Umbilical cord (tissue), 2 donors: Measurements from ENCODE around the gene ETFDH. TPM values are rescaled to one million over a fixed set of nuclear protein-coding genes. Genes with fewer than 3 reads are reported as not detected.
"Not testable (repeated sequence)": the region's sequence is repeated elsewhere in the genome, so short reads cannot be mapped to it uniquely, and the experiment has no call there.

Experiments
- DNase-seq: peaks from one replicate; pipeline ENCODE4 v3.0.0-alpha.2; 2015; ENCODE audit warnings: low spot score
- total RNA-seq: library from RNA; depleted of rRNA; stranded (reverse); fragments of >200 nt; gene quantifications from one replicate; pipeline ENCODE4 v1.2.3, GENCODE V29; 2014; ENCODE audit warnings: low replicate concordance; ENCODE audit not compliant: insufficient read depth

The ETFDH gene
- total RNA-seq, 1 donor from 2014 or later = 28.9 TPM

- DNase-seq = no peak
Measured at GRCh38 chr4:158678767-158679166, 6.7 kb downstream of the ETFDH start.

DNA sequence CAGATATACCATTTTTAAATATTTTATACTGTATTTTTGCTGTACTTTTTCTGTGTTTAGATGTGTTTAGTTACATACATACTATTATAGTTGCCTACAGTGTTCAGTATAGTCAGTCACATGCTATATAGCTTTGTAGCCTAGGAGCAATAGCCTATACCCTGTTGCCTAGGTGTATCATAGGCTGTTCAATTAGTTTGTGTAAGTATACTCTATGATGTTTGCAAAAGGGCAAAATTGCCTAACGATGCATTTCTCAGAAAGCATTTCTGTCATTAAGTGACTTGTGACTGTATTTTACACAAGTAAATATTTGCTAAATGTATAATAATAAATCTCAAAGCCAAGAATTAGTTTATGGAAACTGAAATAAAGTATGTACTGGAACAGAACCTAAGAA is 9.5 kb downstream of the ETFDH start:
- DNase-seq = no peak

GRCh38 chr4:158682066-158682465 is 10.0 kb downstream of the ETFDH start:
- no peak for DNase-seq

GRCh38 chr4:158688813-158689212 is 16.7 kb downstream of the ETFDH start:
- no peak for DNase-seq

- no peak for DNase-seq
Measured at GRCh38 chr4:158704274-158704673, 32.2 kb downstream of the ETFDH start.

GRCh38 chr4:158710814-158711213 is 38.7 kb downstream of the ETFDH start:
- peak; percentile 1 for DNase-seq

DNA sequence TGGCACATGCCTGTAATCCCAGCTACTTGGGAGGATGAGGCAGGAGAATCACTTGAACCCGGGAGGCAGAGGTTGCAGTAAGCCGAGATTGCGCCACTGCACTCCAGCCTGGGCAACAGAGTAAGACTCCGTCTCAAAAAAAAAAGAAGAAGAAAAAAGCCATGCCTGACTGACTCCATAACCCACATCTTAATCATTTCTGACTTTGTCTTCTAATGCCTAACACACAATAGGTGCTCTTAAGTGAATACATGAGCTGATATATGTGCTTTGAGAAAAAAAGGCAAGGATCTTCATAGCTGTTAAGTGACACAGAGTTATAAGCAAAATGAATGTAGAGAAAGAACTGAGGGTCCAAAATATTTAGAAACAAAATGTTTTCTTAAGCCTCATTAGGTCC is 40.5 kb downstream of the ETFDH start:
- DNase-seq = not testable (repeated sequence)

GRCh38 chr4:158714937-158715336 is 42.8 kb downstream of the ETFDH start:
- DNase-seq = no peak

- DNase-seq = no peak
Measured at GRCh38 chr4:158715802-158716201, 43.7 kb downstream of the ETFDH start.

DNA sequence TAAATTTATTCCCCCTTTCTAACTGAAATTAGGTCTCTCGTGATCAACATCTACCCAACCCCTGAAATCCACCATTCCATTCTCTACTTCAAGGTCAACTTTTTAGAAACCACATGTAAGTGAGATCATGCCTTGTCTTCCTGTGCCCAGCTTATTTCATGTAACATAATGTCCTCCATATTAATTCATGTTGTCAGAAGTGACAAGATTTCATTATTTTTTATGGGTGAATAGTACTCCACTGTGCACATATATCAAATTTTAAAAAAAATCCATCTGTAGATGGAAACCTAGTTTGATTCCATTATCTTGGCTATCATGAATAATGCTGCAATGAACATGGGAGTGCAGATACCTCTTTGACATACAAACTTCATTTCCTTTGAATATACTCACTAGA is 49.6 kb downstream of the ETFDH start:
- DNase-seq = no peak

- DNase-seq = peak; percentile 45
Measured at GRCh38 chr4:158722291-158722916, 50.3 kb downstream of the ETFDH start.

GRCh38 chr4:158722917-158723793 is 51.1 kb downstream of the ETFDH start, which contains the start of gene PPID:
TSS of gene PPID (minus strand) at chr4:158723396. CDS start at chr4:158723288, 108 bp downstream.
- peak; percentile 84 for DNase-seq

GRCh38 chr4:158724637-158725036 is 52.5 kb downstream of the ETFDH start:
- DNase-seq = no peak

DNA sequence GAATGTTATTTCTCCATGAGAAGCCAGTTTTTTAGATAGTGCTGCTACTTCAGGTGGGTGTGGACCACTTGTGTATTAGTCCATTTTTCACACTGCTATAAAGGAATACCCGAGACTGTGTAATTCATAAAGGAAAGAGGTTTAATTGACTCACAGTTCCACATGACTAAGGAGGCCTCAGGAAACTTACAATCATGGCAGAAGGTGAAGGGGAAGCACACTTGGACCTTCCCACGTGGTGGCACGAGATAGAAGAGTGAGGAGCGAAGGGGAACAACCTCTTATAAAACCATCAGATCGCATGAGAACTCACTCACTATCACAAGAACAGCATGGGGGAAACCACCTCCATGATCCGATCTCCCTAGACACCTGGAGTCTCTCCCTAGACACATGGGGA is 54.5 kb downstream of the ETFDH start:
- DNase-seq = no peak

GRCh38 chr4:158728236-158728635 is 56.1 kb downstream of the ETFDH start:
- DNase-seq = no peak

- DNase-seq = peak; percentile 73
Measured at GRCh38 chr4:158729716-158730559, 57.8 kb downstream of the ETFDH start.

GRCh38 chr4:158738866-158739265 is 66.8 kb downstream of the ETFDH start:
- no peak for DNase-seq

DNA sequence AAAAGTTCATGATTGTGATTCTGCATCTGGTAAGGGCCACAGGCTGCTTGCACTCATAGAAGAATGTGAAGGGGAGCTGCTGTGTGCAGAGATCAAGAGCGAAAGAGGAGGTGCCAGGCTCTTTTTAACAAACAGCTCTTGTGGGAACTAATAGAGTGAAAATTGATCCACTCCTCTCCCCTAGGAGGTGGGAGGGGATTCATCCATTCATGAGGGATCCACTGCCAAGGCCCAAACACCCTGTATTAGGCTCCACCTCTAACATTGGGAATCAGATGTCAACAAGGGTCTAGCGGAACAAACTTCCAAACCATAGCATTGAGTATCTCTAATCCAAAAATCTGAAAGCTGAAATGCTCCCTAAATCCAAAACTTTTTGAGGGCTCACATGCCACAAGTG is 67.5 kb downstream of the ETFDH start:
- DNase-seq = no peak

DNA sequence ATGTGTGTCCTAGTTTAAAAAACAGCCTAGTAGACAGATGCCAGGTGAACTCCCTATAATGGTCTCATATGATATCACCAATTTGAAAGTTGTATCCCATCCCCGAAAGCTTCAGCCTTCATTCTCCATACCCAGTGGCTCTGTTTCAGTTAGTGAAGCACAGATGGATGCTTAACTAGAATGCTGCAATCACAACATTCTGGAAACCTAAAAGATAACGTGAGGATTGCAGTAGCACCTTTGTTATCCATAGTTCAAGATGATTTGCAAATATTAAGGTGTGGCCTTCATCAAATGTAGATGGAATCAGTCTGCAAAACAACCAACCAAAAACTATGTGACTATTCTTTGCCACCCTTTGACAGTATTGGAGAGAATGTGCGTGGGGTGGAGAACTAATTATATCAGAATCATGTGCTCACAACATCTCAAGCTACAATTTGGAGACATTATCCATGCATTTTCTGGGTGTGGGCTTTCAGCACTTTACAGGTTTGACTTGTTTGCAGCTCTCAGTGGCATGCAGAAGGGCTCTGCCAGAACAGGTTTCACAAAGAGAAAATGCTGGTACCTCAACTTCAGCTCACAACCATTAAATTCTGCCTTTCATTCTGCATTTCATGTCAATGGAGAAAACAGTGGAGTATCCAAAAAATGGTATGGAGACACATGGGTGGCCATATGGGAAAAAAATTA is 69.4 kb downstream of the ETFDH start:
- peak; percentile 38 for DNase-seq

GRCh38 chr4:158746537-158746936 is 74.4 kb downstream of the ETFDH start:
- DNase-seq = not testable (repeated sequence)

DNA sequence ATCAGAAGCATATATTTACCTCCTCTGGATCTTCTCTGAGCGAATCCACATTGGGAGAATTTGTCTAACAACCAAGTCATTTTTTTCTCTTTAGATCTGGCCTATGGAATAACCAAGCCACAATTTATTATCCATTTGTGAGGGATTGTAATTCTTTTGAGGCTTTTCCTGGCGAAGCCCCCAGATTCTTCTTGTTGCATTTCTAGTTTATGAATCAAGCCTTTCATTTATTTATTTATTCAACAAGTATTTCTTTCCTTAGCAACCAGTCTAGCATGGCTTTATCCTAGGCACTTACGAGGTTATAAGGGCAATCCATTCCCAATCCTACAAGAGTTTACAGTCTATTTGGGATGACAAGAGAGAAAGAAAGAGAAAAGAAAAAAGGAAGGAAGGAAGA is 78.3 kb downstream of the ETFDH start:
- peak; percentile 21 for DNase-seq
